HG03520 (cell line): ENCODE results near the gene NINJ2.

Experiments
- ATAC-seq: cut with Tn5 transposase; IDR thresholded peaks from one replicate; pipeline ENCODE4 v1.9.1; 2021; ENCODE audit warnings: mild to moderate bottlenecking, moderate library complexity; ENCODE audit not compliant: unreplicated experiment

The NINJ2 gene

DNA sequence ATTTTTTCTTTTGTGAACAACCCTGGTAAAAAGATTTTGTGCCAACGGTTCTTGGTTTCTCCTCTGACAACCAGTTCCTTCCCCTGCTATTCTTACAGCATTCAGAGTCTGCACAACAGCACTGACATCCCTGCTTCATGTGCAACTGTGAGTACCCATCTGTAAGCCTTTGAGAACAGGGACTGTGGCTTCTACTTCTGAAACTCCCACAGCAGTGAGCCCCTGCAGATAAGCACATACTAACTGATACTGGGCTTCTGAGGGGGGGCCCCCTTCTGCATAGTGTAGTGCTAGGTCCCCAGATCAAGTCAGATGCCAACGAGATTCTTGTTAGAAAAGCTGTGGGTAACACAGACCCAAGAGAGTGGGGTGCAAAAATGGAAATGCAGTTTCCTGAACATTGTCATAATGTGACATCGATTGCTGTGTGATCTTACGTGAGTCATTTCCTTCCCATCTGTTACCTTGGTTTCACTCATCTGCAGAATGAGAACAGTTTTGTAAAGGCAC, 11.1 kb upstream of the NINJ2 start:
- ATAC-seq, result peak; percentile 77

GRCh38 chr12:673849-674248, 10.6 kb upstream of the NINJ2 start:
- ATAC-seq, result peak; percentile 6

DNA sequence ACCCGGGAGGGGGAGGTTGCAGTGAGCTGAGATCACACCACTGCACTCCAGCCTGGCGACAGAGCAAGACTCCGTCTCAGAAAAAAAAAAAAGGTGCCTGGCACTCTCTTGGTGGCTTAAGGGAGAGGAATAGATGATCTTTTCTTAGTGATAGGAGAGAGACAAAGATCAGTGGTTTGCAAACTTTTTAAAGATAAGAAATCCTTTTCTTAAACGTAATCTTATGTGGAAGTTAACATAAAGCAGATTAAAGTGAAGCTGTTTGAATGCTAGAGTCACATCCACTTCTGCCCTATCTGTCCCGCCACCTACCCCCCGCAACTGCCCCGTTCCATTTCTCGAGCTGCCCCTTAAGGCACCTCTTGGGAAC, 6.3 kb upstream of the NINJ2 start:
- no peak for ATAC-seq

GRCh38 chr12:668090-668481, 4.8 kb upstream of the NINJ2 start:
- ATAC-seq, result no peak

GRCh38 chr12:666766-667308, 3.6 kb upstream of the NINJ2 start:
- no peak for ATAC-seq

DNA sequence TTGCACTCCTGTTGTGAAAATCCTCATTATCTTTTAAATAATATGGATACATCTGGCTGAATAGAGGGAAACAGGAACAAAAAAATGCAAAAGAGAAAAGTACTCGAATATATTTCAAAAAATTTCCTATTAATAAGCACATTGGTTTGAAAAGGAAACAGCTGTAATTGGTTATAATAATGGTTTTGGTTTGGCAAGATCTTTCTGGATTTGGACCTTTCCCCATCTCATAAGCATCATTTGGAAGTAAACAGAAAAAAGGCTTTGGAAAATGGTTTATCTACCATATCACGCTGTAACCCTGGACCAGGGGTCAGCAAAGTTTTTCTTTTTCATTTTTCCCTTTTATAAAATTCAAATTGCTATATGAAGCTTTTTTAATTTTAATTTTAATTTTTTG, 2.8 kb upstream of the NINJ2 start:
- no peak for ATAC-seq

DNA sequence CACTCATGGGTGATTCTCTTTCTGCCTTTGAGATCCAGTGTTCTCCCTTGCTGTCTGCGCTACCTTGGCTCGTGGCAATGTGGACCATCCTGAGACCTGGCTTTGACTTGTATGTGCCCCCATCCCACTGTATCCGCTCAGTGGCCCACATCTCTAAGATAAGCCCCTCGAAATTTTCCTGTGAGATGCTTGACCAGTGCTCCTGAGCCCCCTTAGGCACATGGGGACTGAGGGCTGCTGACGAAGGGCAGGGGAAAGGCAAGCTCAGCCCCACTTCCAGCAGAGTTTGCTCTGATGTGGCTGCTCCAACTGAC, 1.5 kb upstream of the NINJ2 start:
- no peak for ATAC-seq

- no peak for ATAC-seq
Observed at GRCh38 chr12:664075-664778, 982 bp upstream of the NINJ2 start.

- no peak for ATAC-seq
Observed at GRCh38 chr12:662566-663292, 516 bp downstream of the NINJ2 start.

DNA sequence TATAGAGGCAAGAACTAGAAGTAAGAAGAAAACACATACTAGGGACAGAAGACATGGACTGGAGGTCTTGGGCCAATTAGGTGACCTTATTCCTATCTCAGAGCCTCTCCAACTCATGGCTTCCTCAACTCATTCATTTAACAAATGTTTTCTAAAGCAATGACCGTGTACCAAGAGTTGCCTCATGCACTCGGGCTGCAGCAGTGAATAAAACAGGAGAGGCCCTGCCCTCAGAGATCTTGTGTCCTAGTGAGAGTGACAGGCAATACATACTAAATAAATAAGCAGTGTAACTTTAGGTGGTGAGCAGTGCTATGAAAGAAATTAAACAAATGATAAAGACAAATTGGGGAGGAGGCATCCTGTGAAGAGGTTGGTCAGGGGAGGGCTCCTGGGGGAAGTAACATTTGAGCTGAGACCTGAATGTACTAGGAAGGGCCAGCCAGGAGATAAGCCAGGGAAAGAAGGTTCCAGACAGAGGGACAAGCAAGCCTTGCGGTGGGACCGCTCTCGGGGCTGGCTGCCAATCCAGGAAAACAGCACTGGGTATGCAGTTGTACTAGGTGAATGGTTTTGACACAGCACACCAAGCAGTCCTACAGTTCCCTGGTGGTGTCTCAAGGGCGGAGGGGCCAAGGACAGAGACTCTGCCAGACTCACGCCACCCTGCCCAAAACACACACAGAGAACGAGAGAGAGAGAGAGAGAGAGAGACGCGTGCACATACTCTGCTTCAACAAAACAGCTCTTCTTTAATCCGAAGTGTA, 1.3 kb downstream of the NINJ2 start:
- ATAC-seq, result no peak

DNA sequence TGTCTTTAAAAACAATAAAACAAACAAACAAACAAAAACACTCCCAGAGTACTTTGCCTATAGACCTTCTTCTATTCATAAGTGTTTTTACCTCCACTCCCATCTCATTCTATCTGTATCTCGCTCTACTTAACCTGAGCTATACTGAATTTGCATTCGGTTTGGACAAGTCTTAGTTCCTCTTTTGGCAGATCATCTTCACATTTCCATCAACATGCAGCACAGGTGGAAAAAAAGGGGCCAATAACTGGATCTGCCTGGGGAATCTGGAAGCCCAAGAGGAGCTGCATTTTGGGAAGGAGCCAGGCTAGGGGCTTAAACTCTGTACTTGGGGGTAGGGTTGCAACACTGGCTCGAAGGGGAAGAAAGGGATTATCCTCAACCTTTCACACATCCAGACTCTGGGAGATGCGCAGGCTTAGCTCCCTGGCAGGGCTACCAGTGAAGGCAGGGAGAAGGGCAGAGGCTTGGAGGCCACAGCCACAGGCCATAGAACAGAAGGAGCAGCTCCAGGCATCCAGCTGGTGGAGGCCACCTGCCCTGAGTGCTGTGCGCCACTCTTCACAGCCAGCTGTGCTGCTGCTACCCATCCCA, 4.1 kb downstream of the NINJ2 start:
- ATAC-seq, result peak; percentile 65

DNA sequence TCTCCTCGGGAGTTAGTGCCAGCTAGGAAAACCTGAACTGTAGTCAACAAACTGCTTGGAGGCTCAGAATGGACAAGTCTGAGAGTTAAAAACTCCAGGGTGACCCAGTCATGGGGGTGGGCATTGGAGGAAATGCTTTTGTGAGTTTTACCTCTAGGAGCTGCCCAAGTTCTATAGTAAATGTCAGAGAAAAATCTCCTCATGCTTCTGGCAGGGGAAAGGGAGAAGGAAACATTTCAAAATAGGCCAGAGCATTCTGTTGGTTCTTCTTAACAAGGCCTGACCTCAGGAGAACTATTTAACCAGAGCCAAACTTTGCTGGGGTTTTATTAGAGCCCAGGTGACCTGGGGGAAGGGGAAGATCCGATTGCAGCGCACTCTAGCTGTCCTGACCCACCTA, 12.3 kb downstream of the NINJ2 start:
- ATAC-seq, result no peak

GRCh38 chr12:647385-648085, 15.7 kb downstream of the NINJ2 start:
- no peak for ATAC-seq

DNA sequence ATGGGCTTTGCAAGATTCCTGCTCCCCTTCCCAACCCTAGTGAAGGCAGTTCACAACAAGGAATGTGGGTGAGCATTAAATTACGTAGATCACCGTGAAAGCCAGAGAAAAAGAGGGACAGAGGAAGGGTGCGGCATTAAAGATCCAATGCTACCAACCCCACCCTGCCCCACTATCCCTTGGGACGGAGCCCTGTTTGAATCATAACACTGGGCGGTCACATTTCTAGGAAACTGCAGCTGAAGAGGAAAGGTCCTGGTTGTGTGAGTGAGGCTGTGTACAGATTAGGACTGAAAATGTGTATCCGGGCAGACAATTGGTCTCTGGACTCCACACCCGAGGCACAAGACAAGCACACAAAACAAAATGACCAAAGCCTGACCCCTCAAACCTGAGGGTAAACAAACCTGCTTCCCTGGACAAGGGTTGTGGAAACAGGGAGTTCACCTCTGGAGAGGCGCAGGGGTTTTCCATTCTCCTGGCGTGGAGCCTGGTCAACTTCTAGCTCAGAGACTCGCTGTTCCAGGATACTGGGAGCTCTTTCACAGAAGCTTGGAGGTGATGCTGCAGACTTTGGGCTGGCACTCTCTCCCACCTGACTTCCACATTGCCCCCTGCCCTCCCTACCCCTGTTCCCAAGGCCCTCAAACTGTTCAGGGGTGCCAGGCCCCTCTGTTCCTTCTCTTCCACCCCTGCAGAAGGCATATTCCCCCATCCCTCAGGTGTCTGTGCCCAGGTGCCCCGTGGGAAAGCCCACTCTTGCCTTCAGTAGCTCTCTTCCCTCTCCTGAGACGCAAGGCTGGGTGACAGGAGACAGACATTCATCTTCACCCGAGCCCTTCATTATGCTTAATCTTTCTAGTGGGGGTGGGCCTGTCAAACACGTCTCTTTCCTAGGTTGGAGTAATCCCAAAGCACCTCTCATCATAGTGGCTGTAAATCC, 16.5 kb downstream of the NINJ2 start:
- no peak for ATAC-seq

- ATAC-seq, result no peak
Observed at GRCh38 chr12:645563-646071, 17.6 kb downstream of the NINJ2 start.

GRCh38 chr12:644818-645552, 18.3 kb downstream of the NINJ2 start:
- no peak for ATAC-seq

- no peak for ATAC-seq
Observed at GRCh38 chr12:644303-644639, 19.0 kb downstream of the NINJ2 start.

- no peak for ATAC-seq
Observed at GRCh38 chr12:643475-644302, 19.6 kb downstream of the NINJ2 start.
